HG03378 (cell line): ENCODE measurements around the gene SORCS1.

Source experiments
- ATAC-seq: cut with Tn5 transposase; IDR thresholded peaks from one replicate; pipeline ENCODE4 v1.9.1; 2021; ENCODE audit warnings: mild to moderate bottlenecking, moderate library complexity; ENCODE audit not compliant: unreplicated experiment

Gene SORCS1

GRCh38 chr10:106557951-106558733, 606.4 kb downstream of the SORCS1 start:
- ATAC-seq = no peak

GRCh38 chr10:106557053-106557452, 607.5 kb downstream of the SORCS1 start:
- no peak for ATAC-seq

- ATAC-seq = no peak
These were observed 608.9 kb downstream of the SORCS1 start for GRCh38 chr10:106555599-106555998.

GRCh38 chr10:106551501-106552062, 612.9 kb downstream of the SORCS1 start:
- ATAC-seq = no peak

GRCh38 chr10:106548832-106549231, 615.7 kb downstream of the SORCS1 start:
- no peak for ATAC-seq

- ATAC-seq = no peak
These were observed 617.4 kb downstream of the SORCS1 start for GRCh38 chr10:106547047-106547635.

- no peak for ATAC-seq
These were observed 622.0 kb downstream of the SORCS1 start for GRCh38 chr10:106542461-106542860.

GRCh38 chr10:106540645-106541044, 623.9 kb downstream of the SORCS1 start:
- ATAC-seq = no peak

- no peak for ATAC-seq
These were observed 626.6 kb downstream of the SORCS1 start for GRCh38 chr10:106537866-106538265.

GRCh38 chr10:106535304-106535953, 629.1 kb downstream of the SORCS1 start:
- no peak for ATAC-seq

GRCh38 chr10:106534441-106534840, 630.1 kb downstream of the SORCS1 start:
- no peak for ATAC-seq

- no peak for ATAC-seq
These were observed 635.8 kb downstream of the SORCS1 start for GRCh38 chr10:106528702-106529101.

GRCh38 chr10:106525835-106526234, 638.7 kb downstream of the SORCS1 start:
- no peak for ATAC-seq
